HG03103 (cell line): ENCODE measurements around the gene SH2D6.
"Not testable (repeated sequence)": the region's sequence is repeated elsewhere in the genome, so short reads cannot be mapped to it uniquely, and the experiment has no call there.

ENCODE experiments used
- ATAC-seq: cut with Tn5 transposase; IDR thresholded peaks from one replicate; pipeline ENCODE4 v1.9.1; 2021; ENCODE audit warnings: low read depth; ENCODE audit not compliant: unreplicated experiment

The SH2D6 gene

DNA sequence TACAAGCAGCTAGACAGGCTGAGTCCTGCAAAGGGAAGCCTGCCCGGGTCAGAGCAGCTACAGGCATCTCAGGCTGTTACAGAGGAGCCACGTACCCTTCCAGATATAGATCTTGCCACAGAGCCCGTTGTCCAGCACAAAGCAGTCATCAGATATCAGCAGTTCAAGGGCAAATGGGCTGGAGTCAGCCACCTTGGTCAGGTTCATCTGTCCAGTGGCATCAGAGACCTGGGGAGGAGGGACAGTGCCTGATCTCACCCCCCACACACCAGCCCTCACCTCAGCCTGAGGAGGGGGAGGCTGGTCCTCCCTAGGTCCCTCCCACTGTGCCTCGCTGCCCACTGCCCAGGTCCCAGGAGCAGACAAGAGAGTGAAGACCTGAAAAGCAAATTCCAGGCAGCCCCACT is 20.6 kb upstream of the SH2D6 start:
- ATAC-seq = no peak

DNA sequence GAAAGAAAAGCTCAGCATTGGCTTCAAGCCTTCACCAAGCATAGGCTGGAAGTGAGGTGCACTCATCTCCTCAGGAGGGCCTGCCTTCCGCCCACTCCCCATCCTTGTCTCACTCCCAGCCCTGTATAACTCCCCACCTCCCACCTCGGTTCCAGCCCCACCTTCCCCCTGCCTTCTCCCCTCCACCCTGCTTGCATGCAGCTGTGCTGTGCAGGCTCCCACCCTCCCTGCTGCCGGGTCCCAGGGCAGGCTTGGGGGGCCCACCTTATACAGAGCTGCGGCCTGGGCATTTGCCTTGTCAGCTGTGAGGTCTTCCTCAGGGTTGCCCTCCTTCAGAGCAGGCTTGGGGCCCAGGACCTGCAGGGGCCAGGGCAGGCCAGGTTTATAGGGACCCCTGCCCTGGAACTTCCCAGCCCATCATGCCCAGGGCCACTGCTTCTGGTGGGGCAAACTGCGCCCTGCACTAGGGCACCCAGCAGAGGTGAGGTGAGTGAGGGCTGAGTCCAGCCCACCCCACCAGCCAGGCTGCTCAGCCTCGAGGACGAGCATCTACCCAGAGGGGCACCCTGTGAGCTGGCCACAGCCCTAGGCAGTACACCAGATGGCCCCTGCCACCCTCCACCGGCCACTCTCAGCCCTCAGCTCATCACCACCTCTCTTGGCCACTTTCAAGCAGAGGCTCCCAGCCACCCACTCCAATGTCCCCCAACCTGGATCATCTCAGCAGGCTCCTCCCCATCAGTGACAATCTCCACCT is 19.9 kb upstream of the SH2D6 start:
- no peak for ATAC-seq

DNA sequence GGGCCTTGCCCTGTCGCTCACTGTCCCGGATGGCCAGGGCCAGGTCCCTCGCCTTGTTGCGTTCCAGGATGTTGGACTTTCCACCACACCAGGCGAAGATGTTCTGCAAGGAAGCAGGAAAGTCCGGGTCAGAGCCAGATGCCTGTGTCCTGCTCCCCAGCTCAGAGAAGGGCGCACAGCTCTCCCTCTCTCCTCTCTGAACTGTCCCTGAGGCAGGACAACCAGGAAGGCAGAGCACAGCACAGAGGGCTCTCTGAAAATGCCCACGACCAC is 19.4 kb upstream of the SH2D6 start:
- ATAC-seq = no peak

DNA sequence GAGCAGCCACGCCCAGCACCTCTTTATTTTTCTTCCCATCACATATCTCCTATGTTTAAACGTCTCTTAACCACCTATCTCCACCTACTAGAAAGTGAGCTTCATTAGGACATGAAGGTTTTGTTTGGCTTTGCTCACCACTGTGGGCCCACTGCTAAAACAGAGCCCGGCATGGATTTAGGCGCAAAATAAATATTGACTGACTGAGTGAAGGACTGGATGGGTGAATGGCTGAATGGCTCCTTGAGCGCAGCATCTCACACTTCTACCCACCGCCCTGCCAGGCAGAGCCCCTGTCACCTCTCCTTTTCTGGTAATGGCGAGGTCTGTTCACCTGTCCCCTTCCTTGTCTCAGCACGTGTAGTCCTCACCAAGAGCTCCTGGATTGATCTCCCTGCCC is 18.5 kb upstream of the SH2D6 start:
- ATAC-seq = no peak

DNA sequence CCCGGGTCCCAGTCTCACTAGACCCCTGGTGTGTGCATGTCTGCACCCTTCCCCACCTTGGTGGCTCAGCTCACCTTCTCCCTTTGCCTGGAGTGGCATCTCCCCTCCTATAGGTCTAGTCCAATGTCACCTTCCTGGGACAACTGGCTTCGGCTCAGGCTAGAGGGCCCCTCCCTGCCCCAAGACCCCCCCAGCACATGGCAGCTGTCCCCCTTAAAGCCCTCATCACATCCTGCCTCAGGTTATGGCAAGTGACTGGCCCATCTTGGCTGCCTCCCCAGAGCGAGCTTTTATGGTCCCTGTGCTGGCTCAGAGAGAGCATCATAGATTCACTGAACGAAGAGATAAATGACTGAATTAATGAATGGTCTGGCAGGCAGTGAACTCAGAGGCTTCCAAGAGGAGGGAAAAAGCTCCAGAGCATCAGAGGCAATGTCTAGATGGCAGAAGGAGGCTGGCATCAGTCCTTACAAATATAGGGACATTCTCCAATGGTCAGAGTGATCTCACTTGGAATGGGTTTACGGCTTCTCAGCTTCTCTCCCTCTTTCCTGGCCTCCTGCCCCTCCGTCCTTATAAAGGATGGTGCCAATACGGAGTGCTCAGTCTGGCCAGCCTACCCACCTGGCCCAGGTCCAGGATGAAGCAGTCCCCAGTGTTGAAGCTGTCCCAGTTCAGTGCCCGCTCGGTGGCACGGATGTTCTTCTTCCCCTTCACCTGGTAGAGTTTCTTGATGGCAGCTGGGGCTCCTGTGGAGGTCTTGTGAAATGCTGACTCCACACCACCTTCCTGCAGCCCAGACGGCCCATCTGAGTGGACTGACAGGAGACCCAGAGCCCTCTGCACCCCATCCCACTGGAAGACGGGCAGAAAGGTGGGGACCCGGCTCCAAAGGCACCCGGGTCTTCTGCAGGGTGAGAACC is 17.7 kb upstream of the SH2D6 start:
- ATAC-seq = no peak

DNA sequence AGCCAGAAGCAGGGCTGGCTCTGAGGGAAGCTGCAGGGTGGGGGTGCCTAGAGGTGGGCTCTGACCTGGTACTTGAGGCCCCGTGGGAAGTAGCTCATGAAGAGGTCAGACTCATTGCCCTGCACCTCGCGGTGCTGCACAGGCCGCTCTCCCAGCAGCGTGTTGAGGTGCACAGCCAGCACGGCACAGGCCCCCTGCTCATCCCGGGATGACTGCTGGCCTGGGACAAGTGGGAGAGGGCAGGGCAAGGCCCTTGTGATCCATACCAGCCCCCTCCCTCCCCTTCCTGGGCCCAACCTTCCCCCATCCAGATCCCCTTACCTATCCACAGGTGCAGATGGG is 17.1 kb upstream of the SH2D6 start:
- ATAC-seq = no peak

DNA sequence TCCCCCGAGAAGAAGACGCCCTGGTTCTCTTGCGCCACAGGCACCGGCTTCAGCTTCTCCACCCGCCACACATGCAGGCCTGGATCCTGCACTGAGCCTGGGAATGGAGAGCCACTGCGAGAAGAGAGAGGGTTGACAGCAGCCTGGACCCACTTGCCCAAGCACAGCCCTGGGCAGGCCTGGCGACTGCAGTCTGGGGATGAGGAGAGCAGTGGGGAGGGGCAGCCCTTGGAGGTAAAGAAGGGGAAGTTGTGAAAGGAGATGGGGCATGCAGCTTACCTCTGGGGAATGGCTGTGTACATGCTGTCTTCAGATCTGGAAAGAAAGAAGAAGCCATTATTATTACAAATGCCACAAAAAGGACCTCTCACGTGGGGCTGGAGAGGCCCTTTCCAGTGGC is 16.7 kb upstream of the SH2D6 start:
- no peak for ATAC-seq

DNA sequence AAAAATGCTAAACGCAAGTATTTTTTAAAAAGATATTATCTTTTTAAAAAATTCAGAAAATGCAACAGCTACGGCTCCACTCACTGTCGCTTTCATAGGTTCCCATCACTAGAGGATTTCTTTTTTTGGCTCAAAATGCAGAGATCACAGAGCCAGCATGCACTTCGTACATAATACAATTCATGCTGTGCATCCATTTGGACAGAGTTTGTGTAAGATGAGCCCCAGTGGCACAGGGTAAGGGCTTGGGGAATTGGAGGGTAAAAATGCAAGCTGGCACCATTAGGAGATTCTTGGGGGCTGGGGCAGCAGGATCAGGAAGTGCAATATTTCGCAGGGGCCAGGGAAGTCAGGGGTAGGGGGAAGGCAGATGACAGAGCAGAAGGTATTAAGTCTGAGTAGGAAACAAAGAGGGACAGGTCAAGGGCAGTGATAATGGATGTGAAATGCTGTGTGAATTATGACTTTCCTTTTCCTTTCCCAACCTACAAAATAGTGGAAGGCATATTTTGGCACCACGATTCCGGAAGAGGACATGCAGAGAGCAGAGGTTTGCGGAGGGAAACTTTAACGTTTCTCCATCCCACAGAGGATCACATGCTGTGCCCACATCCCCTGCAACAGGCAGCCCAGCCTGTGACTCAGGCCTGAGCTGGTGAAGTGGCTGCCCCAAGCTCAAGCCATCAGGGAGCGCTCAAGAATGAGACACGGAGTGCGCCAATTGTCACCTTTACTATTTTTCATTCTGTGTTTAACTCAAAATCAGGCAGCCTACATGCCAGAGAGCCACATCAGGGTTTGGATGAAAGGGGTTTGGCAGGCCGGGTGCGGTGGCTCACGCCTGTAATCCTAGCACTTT is 13.1 kb upstream of the SH2D6 start:
- peak; percentile 43 for ATAC-seq

DNA sequence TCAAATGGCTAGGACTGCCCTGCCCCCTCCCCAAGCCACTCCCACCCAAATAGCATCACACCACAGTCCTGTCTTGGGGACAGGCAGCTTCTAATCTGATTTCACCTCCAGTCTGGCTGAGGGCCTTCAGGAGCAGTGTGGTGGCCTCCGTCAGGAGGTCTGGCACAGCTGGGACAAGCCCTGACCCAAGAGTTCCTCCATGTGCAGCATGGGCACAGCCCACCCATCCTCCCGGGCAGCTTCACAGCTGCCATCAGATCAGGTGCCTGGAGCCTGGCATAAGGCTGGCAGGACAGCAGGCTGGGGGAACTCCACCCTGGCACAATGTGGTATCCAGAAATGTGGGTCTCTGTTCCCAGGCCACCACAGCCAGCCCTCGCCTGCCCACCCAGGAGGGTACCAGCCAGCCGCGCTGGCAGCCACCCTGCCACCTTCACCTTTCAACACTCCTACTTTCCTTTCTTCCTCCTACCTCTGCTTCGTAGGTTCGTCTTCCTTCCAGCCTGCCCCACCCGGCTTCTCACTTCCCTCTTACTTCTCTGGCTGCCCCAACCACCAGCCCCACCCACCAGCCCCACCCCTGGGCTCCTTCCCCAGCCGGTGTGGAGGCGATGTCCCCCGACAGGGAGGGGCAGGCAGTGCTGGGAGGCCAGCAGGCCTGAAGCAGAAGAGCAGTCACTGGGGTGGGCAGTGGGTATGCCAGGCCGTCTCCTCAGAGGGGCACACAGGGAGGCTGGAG is 8.5 kb upstream of the SH2D6 start, which contains the start of gene CAPG:
TSS of gene CAPG (minus strand) at position 522 of the 739 bp plus-strand sequence. CDS start 8,221 bp downstream, outside the sequence.
- peak; percentile 61 for ATAC-seq

DNA sequence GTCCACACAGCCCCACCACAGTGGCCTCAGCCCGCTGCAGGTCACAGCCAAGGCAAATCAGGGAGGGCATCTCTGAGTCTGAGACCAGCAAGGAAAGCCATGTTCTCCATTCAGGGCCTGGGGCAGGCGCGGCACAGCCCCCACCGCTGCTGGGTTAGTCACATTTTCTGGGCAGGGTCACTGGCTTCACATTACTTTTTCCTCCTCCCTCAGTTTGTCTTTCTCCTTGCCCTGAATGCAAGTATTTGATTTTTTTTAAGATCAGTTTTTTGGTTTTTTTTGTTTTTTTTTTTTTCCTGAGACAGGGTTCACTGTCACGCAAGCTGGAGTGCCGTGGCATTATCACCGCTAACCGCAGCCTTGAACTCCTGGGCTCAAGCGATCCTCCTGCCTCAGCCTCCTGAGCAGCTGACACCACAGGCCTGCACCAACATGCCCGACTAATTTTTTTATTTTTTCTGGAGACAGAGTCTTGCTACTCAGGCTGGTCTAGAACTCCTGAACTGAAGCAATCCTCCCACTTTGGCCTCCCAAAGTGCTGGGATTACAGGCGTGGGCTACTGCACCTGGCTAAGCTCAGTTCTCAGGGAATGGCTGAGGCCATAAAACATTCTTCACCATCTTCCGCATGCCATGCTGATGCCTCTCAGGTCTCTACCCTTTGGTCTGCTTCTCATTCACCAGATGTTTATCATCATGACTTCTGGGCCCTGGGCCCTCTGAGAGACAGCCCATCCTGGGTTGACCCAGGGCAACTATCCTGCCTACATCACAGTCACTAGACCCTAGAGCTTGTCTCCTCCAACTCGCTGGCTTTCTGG is 7.7 kb upstream of the SH2D6 start:
- peak; percentile 5 for ATAC-seq

DNA sequence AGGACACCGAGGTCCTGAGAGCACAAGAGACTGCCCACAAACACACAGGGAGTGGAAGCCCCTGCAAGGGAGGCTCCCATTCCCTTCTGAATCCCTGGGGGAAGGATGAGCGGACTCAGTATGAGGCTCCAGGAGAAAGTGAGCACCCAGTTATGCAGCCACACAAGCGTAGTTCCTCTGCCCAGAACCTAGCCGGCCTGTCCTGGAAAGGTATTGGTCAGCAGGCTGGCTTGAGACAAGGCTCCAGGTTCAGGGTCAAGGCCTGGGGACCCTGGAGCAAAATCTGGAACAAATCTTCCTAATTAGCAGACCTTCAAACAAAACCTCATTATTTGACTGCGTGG is 7.1 kb upstream of the SH2D6 start:
- ATAC-seq = no peak

DNA sequence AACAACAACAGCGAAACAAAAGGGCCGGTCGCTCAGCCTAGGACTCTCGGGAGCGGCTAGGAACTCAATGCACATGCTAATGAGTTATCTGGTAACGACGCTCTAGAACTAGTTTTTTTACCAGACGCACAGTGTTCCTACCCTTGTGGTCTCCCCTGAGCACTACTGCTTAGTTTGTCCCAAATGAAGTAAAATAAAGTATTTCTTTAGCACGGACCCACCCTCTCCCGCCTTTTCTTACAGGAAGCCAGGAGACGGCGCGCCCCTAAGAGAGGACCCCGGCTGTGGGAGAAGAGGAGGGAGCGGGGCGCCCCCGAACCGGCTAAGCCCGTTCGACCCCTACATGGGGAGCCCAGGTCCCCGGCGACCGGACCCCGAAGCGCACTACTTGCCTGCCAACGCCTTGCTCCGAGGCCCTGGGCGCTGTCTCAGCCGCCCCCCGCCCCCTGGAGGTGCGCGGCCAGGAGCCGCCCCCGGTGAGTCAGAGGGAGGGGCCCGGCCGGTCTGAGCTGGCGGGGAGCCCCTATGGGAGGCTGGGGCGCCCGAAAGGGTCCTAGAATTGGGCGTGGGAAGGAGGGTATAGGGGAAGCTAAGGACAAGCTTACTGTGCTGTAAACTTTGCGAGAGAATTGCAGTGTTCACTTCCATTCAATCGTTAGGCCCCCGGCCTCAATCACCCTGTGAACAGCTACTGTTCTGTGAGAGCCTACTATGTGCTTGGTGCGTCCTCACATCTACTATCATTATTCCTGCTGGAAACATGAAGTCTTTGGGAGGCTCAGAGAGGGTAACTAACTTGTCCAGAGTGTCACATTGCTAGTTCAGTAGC is 4.7 kb upstream of the SH2D6 start:
- no peak for ATAC-seq

DNA sequence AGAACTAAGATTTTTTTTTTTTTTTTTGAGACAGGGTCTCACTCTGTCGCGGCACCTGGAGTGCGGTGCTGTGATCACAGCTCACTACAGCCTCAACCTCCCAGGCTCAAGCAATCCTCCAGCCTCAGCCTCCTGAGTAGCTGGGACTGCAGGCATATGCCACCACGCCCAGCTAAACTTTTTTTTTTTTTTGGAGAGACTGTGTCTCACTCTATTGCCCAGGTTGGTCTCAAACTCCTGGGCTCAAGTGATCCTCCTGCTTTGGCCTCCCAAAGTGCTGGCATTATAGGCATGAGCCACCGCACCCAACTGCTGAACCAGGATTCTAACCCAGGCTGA is 4.1 kb upstream of the SH2D6 start:
- not testable (repeated sequence) for ATAC-seq

DNA sequence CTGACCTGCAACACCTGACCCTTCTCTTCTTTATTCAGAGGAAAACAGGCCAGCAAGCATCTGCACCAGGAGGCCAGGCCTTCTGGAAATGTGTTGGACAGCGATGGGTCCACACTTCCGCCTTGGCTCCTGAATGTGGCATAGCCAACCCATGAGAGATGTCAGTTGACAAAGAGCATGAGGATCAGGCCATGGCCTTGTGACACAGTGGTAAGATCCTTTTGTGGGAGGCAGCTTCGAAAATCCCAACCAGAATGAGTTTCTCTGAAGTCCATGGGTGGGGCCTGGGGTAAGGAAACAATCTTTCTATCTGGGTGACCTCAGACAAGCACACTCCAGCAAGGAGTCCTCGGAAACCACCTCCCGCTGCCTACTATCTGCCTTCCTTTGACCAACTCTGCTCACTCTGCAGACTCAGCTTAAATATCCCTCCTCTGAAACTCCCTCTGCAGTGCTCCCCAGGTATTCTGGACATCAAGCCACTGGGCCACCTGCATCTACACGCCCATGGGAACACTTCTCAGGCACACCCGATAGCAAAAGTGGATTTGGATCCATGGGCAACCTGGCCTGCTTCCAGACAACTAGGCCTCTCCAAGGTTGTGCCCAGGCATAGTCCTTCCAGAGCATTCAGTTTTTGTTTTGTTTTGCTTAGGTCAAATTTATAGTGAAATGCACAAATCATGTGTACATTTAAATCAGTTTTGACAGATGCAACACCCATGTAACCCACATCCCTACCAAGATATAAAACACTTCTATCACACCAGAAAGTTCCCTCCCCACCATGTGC is 3.6 kb upstream of the SH2D6 start:
- ATAC-seq = no peak

DNA sequence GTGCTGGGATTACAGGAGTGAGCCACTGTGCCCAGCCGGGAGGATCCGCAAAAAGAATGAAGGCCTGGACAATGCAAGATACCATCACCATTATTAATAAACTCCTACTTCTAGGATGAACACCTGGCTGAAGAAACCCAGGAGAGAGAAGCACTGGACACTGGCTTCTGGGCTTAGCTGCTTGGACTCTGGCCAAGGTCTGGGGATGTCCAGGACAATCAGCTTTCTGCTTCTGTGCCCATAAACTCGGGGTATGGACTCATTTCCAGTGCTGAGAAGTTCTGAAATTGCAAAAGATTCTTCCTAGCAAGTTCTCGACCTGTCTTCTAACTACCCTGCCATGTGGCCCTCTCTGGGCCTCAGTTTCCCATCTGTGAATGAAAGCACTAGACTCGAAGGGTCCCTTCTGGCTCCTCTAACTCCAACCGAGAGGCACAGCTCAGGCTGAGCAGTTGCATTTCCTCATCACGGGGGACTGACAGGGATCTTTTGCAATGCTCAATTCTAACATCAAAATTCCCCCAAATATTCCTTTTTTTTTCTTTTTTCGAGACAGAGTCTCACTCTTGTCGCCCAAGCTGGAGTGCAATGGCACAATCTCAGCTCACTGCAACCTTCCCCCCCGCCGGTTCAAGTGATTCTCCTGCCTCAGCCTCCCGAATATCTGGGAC is 2.4 kb upstream of the SH2D6 start:
- no peak for ATAC-seq

DNA sequence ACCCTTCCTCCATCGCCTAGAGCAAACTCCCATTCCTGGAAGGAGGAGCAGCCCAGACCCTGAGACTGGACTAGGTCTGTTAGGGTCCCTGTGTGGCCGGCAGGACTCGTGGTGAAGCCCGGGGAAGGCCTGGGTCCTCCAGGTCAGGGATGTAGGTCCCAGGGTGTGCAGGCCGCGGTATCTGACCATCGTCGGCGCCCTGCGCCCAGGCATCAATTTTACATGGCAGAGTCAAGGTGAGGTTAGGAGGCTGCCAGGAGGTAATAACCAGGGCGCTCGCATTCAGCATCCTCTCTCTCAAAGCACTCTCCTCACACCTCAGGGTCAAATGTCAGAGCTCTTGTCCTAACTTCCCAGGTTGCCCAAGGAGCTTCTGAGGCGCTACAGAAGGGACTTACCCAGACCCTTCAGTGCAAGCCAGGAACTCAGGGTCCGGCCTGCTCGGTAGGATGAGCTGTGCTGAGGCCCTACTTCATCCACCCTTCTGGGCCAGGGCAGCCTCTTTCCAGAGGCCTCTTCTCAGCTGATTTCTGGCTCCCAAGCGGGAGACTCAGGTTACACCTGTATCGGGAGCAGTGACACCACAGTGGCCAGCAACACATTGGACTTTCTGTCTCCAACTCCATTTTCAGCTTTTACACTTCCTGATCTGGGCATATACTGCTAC is 628 bp downstream of the SH2D6 start:
- no peak for ATAC-seq
